ENCODE results near the gene IFNA4.

The IFNA4 gene

DNA sequence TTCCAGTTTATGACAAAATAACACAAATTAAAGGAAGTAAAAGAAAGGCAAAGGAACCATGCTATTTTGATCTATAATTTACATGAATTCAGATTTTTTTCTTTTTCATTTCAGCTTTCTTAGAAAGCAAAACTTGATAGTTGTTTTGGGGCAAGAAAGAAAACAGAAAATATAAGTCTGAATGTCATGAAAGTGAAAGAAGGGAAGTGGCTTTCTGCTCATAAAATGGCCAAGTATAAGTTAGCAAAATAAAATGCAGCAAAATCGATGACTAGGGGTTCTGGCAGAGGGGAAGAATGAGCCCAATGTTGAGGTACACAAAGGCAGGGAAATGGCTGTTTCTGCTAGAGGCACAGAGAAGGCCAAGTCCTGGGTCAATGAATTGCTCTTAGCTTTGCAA is 42.8 kb downstream of the IFNA4 start:
- no peak for DNase-seq (ENCODE audit: low spot score)
- Histone ChIP-seq H3K4me3 (no peak overlapping the region), H3K27ac (no peak overlapping the region)
- TF ChIP-seq, protein P1, sequence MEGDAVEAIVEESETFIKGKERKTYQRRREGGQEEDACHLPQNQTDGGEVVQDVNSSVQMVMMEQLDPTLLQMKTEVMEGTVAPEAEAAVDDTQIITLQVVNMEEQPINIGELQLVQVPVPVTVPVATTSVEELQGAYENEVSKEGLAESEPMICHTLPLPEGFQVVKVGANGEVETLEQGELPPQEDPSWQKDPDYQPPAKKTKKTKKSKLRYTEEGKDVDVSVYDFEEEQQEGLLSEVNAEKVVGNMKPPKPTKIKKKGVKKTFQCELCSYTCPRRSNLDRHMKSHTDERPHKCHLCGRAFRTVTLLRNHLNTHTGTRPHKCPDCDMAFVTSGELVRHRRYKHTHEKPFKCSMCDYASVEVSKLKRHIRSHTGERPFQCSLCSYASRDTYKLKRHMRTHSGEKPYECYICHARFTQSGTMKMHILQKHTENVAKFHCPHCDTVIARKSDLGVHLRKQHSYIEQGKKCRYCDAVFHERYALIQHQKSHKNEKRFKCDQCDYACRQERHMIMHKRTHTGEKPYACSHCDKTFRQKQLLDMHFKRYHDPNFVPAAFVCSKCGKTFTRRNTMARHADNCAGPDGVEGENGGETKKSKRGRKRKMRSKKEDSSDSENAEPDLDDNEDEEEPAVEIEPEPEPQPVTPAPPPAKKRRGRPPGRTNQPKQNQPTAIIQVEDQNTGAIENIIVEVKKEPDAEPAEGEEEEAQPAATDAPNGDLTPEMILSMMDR (IDR thresholded peaks at IDR 0.05), result no peak

GRCh38 chr9:21141427-21141882 is 45.9 kb downstream of the IFNA4 start, which contains the start of gene IFNW1:
Gene IFNW1 (minus strand): TSS chr9:21141832. CDS start chr9:21141570, 262 bp downstream.
- no peak within 1 kb of the TSS for H3K27ac ChIP-seq
- TF ChIP-seq, protein P1 (IDR thresholded peaks at IDR 0.05), result no peak
- DNase-seq (ENCODE audit: low spot score), result no peak
- H3K4me3 ChIP-seq, result no peak within 1 kb of the TSS

DNA sequence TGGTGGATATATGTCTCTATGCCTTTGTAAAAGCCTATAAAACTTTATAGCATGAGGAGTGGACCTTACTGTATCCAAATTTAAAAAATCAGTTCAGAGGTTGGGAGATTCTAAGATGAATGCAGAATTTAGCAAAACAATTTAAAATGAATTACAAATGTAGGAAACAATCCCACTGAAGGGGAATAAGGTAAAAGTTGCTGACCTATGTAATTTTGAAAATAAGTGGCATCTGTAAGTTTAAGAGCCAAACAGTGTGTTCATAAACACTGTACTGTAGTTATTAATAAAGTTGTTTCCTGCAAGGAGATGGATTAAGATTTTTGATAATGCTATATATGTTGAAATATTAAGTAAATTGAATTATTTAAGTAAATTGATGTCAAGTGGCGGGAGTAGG is 50.4 kb downstream of the IFNA4 start:
- no peak overlapping the region for H3K4me3 ChIP-seq
- no peak overlapping the region for H3K27ac ChIP-seq
- DNase-seq (ENCODE audit: low spot score), result no peak
- TF ChIP-seq, protein P1 (IDR thresholded peaks at IDR 0.05), result no peak

All from coronary artery (tissue), 2 donors.